Right ventricle myocardium superior (tissue), 1 donor: ENCODE results near the gene CST7. TPM values are rescaled to one million over a fixed set of nuclear protein-coding genes. Genes with fewer than 3 reads are reported as not detected.

Source experiments
- ATAC-seq: fragments of 200-7000 bp; cut with Tn5 transposase; one replicate; pipeline ENCODE4 v1.9.1; 2020; ENCODE audit warnings: mild to moderate bottlenecking; ENCODE audit not compliant: poor library complexity
- DNase-seq: peaks from one replicate; pipeline ENCODE4 v3.0.0-alpha.2; 2020
- intact Hi-C: fragments of 100-400 bp; cut with DNase I; formaldehyde crosslinking; loops from one replicate; pipeline ENCODE4 v1.11.2; 2022
- long read RNA-seq: library from polyadenylated mRNA; unstranded; transcript quantifications from one replicate; pipeline ENCODE4 v2.0.0, GENCODE V29; 2021
- total RNA-seq: library from RNA; stranded (reverse); fragmentation: NEBNext Ultra II Directional; extraction: Animal tissue kit (Norgen Biotek cat#: 25700); gene quantifications from one replicate; pipeline ENCODE4 v1.2.1, GENCODE V29; 2021
- donor health status: DM: no; HTN: yes; CAD: no; lungs with severe emphysema.

Gene CST7
- 0.48 TPM for total RNA-seq
- long read RNA-seq, partial matches to known transcripts: 0 of 1 reads
- long read RNA-seq, other reads (novel, unspliced or antisense): 0 of 1 reads

- DNase-seq (peak; percentile 65), ATAC-seq (peak; percentile 48)
- intact Hi-C loops: no loop called here
These were observed at the start of gene CST7 for GRCh38 chr20:24948939-24949679. Gene CST7, plus strand, starts transcription at chr20:24949269. Its CDS starts 237 bp downstream, at chr20:24949506.

GRCh38 chr20:24906806-24907205 lies 42.3 kb upstream of the CST7 start:
- ATAC-seq (no peak), DNase-seq (no peak)
- intact Hi-C loops: no loop called here

GRCh38 chr20:24908642-24909041 lies 40.4 kb upstream of the CST7 start:
- ATAC-seq: no peak
- no peak for DNase-seq
- intact Hi-C loops: no loop called here

GRCh38 chr20:24909086-24909780 lies 39.8 kb upstream of the CST7 start:
- no peak for DNase-seq
- intact Hi-C loops: no loop called here

GRCh38 chr20:24909861-24910260 lies 39.2 kb upstream of the CST7 start:
- no peak for DNase-seq
- intact Hi-C loops: no loop called here
- ATAC-seq: no peak

More at GRCh38 chr20:24909086-24909780, 39.8 kb upstream of the CST7 start:
- ATAC-seq: no peak

- ATAC-seq (no peak), DNase-seq (no peak)
- intact Hi-C loops: no loop called here
These were observed 38.6 kb upstream of the CST7 start for GRCh38 chr20:24910461-24910860.

- ATAC-seq (no peak), DNase-seq (no peak)
- intact Hi-C loops: no loop called here
These were observed 37.6 kb upstream of the CST7 start for GRCh38 chr20:24911461-24911860.

GRCh38 chr20:24912397-24913075 lies 36.5 kb upstream of the CST7 start:
- DNase-seq: no peak
- no peak for ATAC-seq
- intact Hi-C loops: no loop called here

- intact Hi-C loops: no loop called here
- ATAC-seq (no peak), DNase-seq (no peak)
These were observed 35.9 kb upstream of the CST7 start for GRCh38 chr20:24913076-24913628.

- DNase-seq (no peak), ATAC-seq (no peak)
- intact Hi-C loops: loop anchor here (5.0 kb wide), 1 partner anchor 757 kb away; no protein-coding TSS in a partner anchor
These were observed 34.5 kb upstream of the CST7 start for GRCh38 chr20:24914388-24915241.

- intact Hi-C loops: loop anchor here (5.0 kb wide), 1 partner anchor 758 kb away; no protein-coding TSS in a partner anchor
- DNase-seq (no peak), ATAC-seq (no peak)
These were observed 33.6 kb upstream of the CST7 start for GRCh38 chr20:24915440-24915839.

GRCh38 chr20:24915892-24916291 lies 33.2 kb upstream of the CST7 start:
- ATAC-seq (no peak), DNase-seq (no peak)
- intact Hi-C loops: loop anchor here (5.0 kb wide), 1 partner anchor 759 kb away; no protein-coding TSS in a partner anchor

- intact Hi-C loops: loop anchor here (5.0 kb wide), 1 partner anchor 759 kb away; no protein-coding TSS in a partner anchor
- ATAC-seq: no peak
- no peak for DNase-seq
These were observed 32.7 kb upstream of the CST7 start for GRCh38 chr20:24916412-24916811.

GRCh38 chr20:24917056-24917455 lies 32.0 kb upstream of the CST7 start:
- intact Hi-C loops: loop anchor here (5.0 kb wide), 1 partner anchor 760 kb away; no protein-coding TSS in a partner anchor
- DNase-seq: no peak
- no peak for ATAC-seq

- intact Hi-C loops: loop anchor here (5.0 kb wide), 1 partner anchor 761 kb away; no protein-coding TSS in a partner anchor
- DNase-seq (peak; percentile 81), ATAC-seq (peak; percentile 90)
These were observed 31.1 kb upstream of the CST7 start for GRCh38 chr20:24917797-24918578.

- ATAC-seq (no peak), DNase-seq (no peak)
- intact Hi-C loops: loop anchor here (5.0 kb wide), 1 partner anchor 762 kb away; no protein-coding TSS in a partner anchor
These were observed 30.2 kb upstream of the CST7 start for GRCh38 chr20:24918579-24919566.
